Activated effector memory CD4-positive, alpha-beta T cell treated with Interleukin-2 at 50 U/mL for 16 hours (primary cell): Measurements from ENCODE around the gene DYRK3.

ENCODE experiments used
- DNase-seq: peaks from one replicate; pipeline ENCODE4 v3.0.0-alpha.2; 2020

The DYRK3 gene

GRCh38 chr1:206662396-206663092 is 27.2 kb downstream of the DYRK3 start:
- DNase-seq = no peak

- DNase-seq = no peak
Observed at GRCh38 chr1:206663362-206663761, 28.0 kb downstream of the DYRK3 start.

- DNase-seq = peak; percentile 34
Observed at GRCh38 chr1:206663832-206664652, 28.7 kb downstream of the DYRK3 start.

- no peak for DNase-seq
Observed at GRCh38 chr1:206664740-206665139, 29.4 kb downstream of the DYRK3 start.

GRCh38 chr1:206666031-206666561 is 30.8 kb downstream of the DYRK3 start:
- DNase-seq = no peak

GRCh38 chr1:206666954-206667665 is 31.8 kb downstream of the DYRK3 start:
- DNase-seq = no peak

- no peak for DNase-seq
Observed at GRCh38 chr1:206668351-206668750, 33.0 kb downstream of the DYRK3 start.

GRCh38 chr1:206668874-206669410 is 33.6 kb downstream of the DYRK3 start:
- DNase-seq = no peak

GRCh38 chr1:206672011-206672688 is 36.8 kb downstream of the DYRK3 start:
- DNase-seq = no peak

GRCh38 chr1:206672844-206673758 is 37.8 kb downstream of the DYRK3 start:
- DNase-seq = no peak

- no peak for DNase-seq
Observed at GRCh38 chr1:206674236-206674635, 38.9 kb downstream of the DYRK3 start.

- DNase-seq = no peak
Observed at GRCh38 chr1:206674745-206675175, 39.4 kb downstream of the DYRK3 start.

GRCh38 chr1:206676499-206676898 is 41.2 kb downstream of the DYRK3 start:
- DNase-seq = no peak

- no peak for DNase-seq
Observed at GRCh38 chr1:206678490-206678889, 43.2 kb downstream of the DYRK3 start.

- no peak for DNase-seq
Observed at GRCh38 chr1:206679738-206680211, 44.4 kb downstream of the DYRK3 start.

- DNase-seq = no peak
Observed at GRCh38 chr1:206680279-206680678, 44.9 kb downstream of the DYRK3 start.

- no peak for DNase-seq
Observed at GRCh38 chr1:206681359-206681758, 46.0 kb downstream of the DYRK3 start.

GRCh38 chr1:206682111-206682510 is 46.8 kb downstream of the DYRK3 start:
- no peak for DNase-seq

- DNase-seq = no peak
Observed at GRCh38 chr1:206683313-206683712, 48.0 kb downstream of the DYRK3 start.

GRCh38 chr1:206684003-206684402 is 48.7 kb downstream of the DYRK3 start:
- DNase-seq = no peak
